IMR-90 (cell line): Measurements from ENCODE around the gene OR51A2. TPM values are rescaled to one million over a fixed set of nuclear protein-coding genes. Genes with fewer than 3 reads are reported as not detected.

Experiments
- ATAC-seq: fragments of 200-7000 bp; cut with Tn5 transposase; 2 replicates; pipeline ENCODE4 v1.9.1; 2020; ENCODE audit warnings: low read depth, mild to moderate bottlenecking, moderate library complexity
- BruUV-seq: library from RNA; stranded (reverse); fragments of 400-500 nt; replicated peaks from 2 replicates; lab custom pipeline; 2021; lab: Mats Ljungman, UMichigan
- CTCF ChIA-PET: fragments of 300-600 bp; formaldehyde crosslinking; extraction: SDS; loops from one replicate; lab custom pipeline; 2021; ENCODE audit warnings: antibody characterized with exemption; lab: Yijun Ruan, JAX
- POLR2A ChIA-PET: fragments of 300-600 bp; sonication (Branson Sonifier 250); formaldehyde crosslinking; loops from one replicate; lab custom pipeline; 2022; ENCODE audit warnings: antibody characterized with exemption; ENCODE audit not compliant: unreplicated experiment; lab: Charles Lee
- DNase-seq: peaks from one replicate; pipeline ENCODE4 v3.0.0; 2013
- H2AFZ ChIP-seq: replicated peaks from 2 replicates; pipeline ENCODE3; 2013; ENCODE audit warnings: low read length, mild to moderate bottlenecking; ENCODE audit not compliant: poor library complexity
- H2AK5ac ChIP-seq: 2 replicates; pipeline ENCODE4 v1.6.1; 2013; ENCODE audit warnings: low read depth, low read length, inconsistent platforms
- H2AK9ac ChIP-seq: replicated peaks from 2 replicates; pipeline ENCODE3; 2013; ENCODE audit warnings: mild to moderate bottlenecking, low read depth, low read length, moderate library complexity; ENCODE audit not compliant: poor library complexity
- H2BK120ac ChIP-seq: 2 replicates; pipeline ENCODE4 v1.6.1; 2013; ENCODE audit warnings: low read depth, low read length, inconsistent platforms
- H2BK15ac ChIP-seq: 3 replicates; pipeline ENCODE4 v1.6.1; 2013; ENCODE audit warnings: low read depth, low read length, inconsistent platforms
- H2BK20ac ChIP-seq: 2 replicates; pipeline ENCODE4 v1.6.1; 2013; ENCODE audit warnings: low read depth, mild to moderate bottlenecking, inconsistent platforms, low read length, moderate library complexity
- H2BK5ac ChIP-seq: 2 replicates; pipeline ENCODE4 v1.6.1; 2013; ENCODE audit warnings: mild to moderate bottlenecking, low read depth, low read length, inconsistent platforms; ENCODE audit not compliant: poor library complexity, severe bottlenecking
- H3K14ac ChIP-seq: replicated peaks from 2 replicates; pipeline ENCODE4 v1.6.1; 2013; ENCODE audit warnings: low read depth, low read length, inconsistent platforms
- H3K18ac ChIP-seq: 2 replicates; pipeline ENCODE4 v1.6.1; 2013; ENCODE audit warnings: low read depth, low read length, control low read depth
- H3K23ac ChIP-seq: 2 replicates; pipeline ENCODE4 v1.6.1; 2013; ENCODE audit warnings: low read depth, low read length, inconsistent platforms
- H3K27ac ChIP-seq: 2 replicates; pipeline ENCODE4 v1.5.1; 2013; ENCODE audit warnings: mild to moderate bottlenecking, control low read depth, low read length; ENCODE audit not compliant: insufficient read depth
- H3K27me3 ChIP-seq: 2 replicates; pipeline ENCODE4 v1.6.1; 2013; ENCODE audit warnings: low read length; ENCODE audit not compliant: control insufficient read depth, insufficient read depth
- H3K36me3 ChIP-seq: 2 replicates; pipeline ENCODE4 v1.6.1; 2013; ENCODE audit warnings: low read length, mixed read lengths; ENCODE audit not compliant: control insufficient read depth, insufficient read depth
- H3K4ac ChIP-seq: 2 replicates; pipeline ENCODE4 v1.6.1; 2013; ENCODE audit warnings: low read depth, low read length, inconsistent platforms
- H3K4me1 ChIP-seq: 2 replicates; pipeline ENCODE4 v1.6.1; 2013; ENCODE audit warnings: low read length, mixed read lengths; ENCODE audit not compliant: control insufficient read depth, insufficient read depth
- H3K4me2 ChIP-seq: 2 replicates; pipeline ENCODE4 v1.6.1; 2013; ENCODE audit warnings: low read depth, mild to moderate bottlenecking, control low read depth, low read length, moderate library complexity
- H3K4me3 ChIP-seq: 2 replicates; pipeline ENCODE4 v1.5.1; 2013; ENCODE audit warnings: low read depth, mild to moderate bottlenecking, control low read depth, low read length, moderate library complexity; ENCODE audit not compliant: insufficient read depth
- H3K56ac ChIP-seq: 2 replicates; pipeline ENCODE4 v1.6.1; 2013; ENCODE audit warnings: low read length, inconsistent platforms; ENCODE audit not compliant: insufficient read depth; ENCODE audit errors: extremely low read depth
- H3K79me1 ChIP-seq, 2 experiments: 2 replicates each; pipeline ENCODE4 v1.6.1; 2013; ENCODE audit warnings: low read length in 2 of 2, inconsistent platforms in 1 of 2, low read depth in 1 of 2
- H3K9ac ChIP-seq: 2 replicates; pipeline ENCODE4 v1.6.1; 2013; ENCODE audit warnings: low read depth, low read length, control low read depth
- H3K9me1 ChIP-seq: 2 replicates; pipeline ENCODE4 v1.6.1; 2013; ENCODE audit warnings: low read length, inconsistent platforms; ENCODE audit not compliant: insufficient read depth
- H3K9me3 ChIP-seq: 2 replicates; pipeline ENCODE4 v1.6.1; 2013; ENCODE audit warnings: low read length; ENCODE audit not compliant: control insufficient read depth, insufficient read depth
- H4K20me1 ChIP-seq: 2 replicates; pipeline ENCODE4 v1.6.1; 2013; ENCODE audit warnings: low read length, inconsistent platforms; ENCODE audit not compliant: insufficient read depth
- H4K5ac ChIP-seq: 2 replicates; pipeline ENCODE4 v1.6.1; 2013; ENCODE audit warnings: mild to moderate bottlenecking, low read depth, low read length, control low read depth
- H4K8ac ChIP-seq, 2 experiments: 2 replicates each; pipeline ENCODE4 v1.6.1; 2013; ENCODE audit warnings: low read depth in 2 of 2, low read length in 2 of 2, control low read depth in 1 of 2, inconsistent platforms in 1 of 2
- H4K91ac ChIP-seq: 2 replicates; pipeline ENCODE4 v1.6.1; 2013; ENCODE audit warnings: low read depth, low read length, inconsistent platforms; ENCODE audit not compliant: insufficient read depth
- CEBPB ChIP-seq: IDR thresholded peaks from 2 replicates; pipeline ENCODE4 v1.6.1; 2012; ENCODE audit warnings: low read depth, low read length, improper control_type of control experiment
- CHD1 ChIP-seq: IDR thresholded peaks from 2 replicates; pipeline ENCODE4 v1.6.1; 2012; ENCODE audit warnings: low read depth, low read length, improper control_type of control experiment
- CTCF ChIP-seq: conservative IDR thresholded peaks from 2 replicates; pipeline ENCODE4 v1.5.1; 2012; ENCODE audit warnings: mild to moderate bottlenecking, low read depth, low read length, improper control_type of control experiment
- ELK1 ChIP-seq: fragments of 150-350 bp; IDR thresholded peaks from 2 replicates; pipeline ENCODE4 v1.6.1; 2016; ENCODE audit warnings: low read depth, mild to moderate bottlenecking, low read length, moderate library complexity, borderline replicate concordance
- MAFK ChIP-seq: IDR thresholded peaks from 2 replicates; pipeline ENCODE4 v1.6.1; 2012; ENCODE audit warnings: low read depth, low read length, improper control_type of control experiment
- MAZ ChIP-seq: IDR thresholded peaks from 2 replicates; pipeline ENCODE4 v1.6.1; 2012; ENCODE audit warnings: low read depth, mild to moderate bottlenecking, low read length, improper control_type of control experiment, moderate library complexity, borderline replicate concordance
- MXI1 ChIP-seq: IDR thresholded peaks from 2 replicates; pipeline ENCODE4 v1.6.1; 2012; ENCODE audit warnings: low read depth, mild to moderate bottlenecking, low read length, moderate library complexity, borderline replicate concordance
- NFE2L2 ChIP-seq: fragments of 150-350 bp; IDR thresholded peaks from 2 replicates; pipeline ENCODE4 v1.6.1; 2016; ENCODE audit warnings: low read depth, mild to moderate bottlenecking, low read length
- POLR2A ChIP-seq: IDR thresholded peaks from 2 replicates; pipeline ENCODE4 v1.6.1; 2012; ENCODE audit warnings: mild to moderate bottlenecking, low read depth, low read length
- RCOR1 ChIP-seq: IDR thresholded peaks from 2 replicates; pipeline ENCODE4 v1.6.1; 2012; ENCODE audit warnings: mild to moderate bottlenecking, low read length, improper control_type of control experiment; ENCODE audit not compliant: insufficient replicate concordance
- SMC3 ChIP-seq: fragments of 150-350 bp; IDR thresholded peaks from 2 replicates; pipeline ENCODE4 v1.6.1; 2016; ENCODE audit warnings: low read depth, mild to moderate bottlenecking, antibody characterized with exemption, low read length, moderate library complexity
- USF2 ChIP-seq: fragments of 150-350 bp; IDR thresholded peaks from 2 replicates; pipeline ENCODE4 v1.6.1; 2017; ENCODE audit warnings: mild to moderate bottlenecking, antibody characterized with exemption, low read length, low read depth
- WGBS, 2 experiments: methylation state at CpG; one replicate each; pipeline versions ENCODE4 v1.1.5 to v1.1.7; 2013; ENCODE audit warnings: missing lambda C conversion rate in 2 of 2; ENCODE audit not compliant: insufficient read length in 1 of 2; ENCODE audit errors: extremely low coverage in 2 of 2; 5-methylcytosine and 5-hydroxymethylcytosine counted together
- dilution Hi-C: fragments of 300-500 bp; cut with HindIII; formaldehyde crosslinking; loops from one replicate; pipeline ENCODE4 v1.14.3; 2018; ENCODE audit warnings: low sequenced_read_pairs; ENCODE audit not compliant: unreplicated experiment
- in situ Hi-C: fragments of 300-500 bp; cut with MboI; formaldehyde crosslinking; loops from 3 replicates; pipeline ENCODE4 v1.14.3; 2019; ENCODE audit warnings: low sequenced_read_pairs, inconsistent platforms, mixed read lengths
- intact Hi-C: fragments of 100-400 bp; cut with micrococcal nuclease; formaldehyde crosslinking; loops from 2 replicates; pipeline ENCODE4 v1.10.0; 2022
- polyA plus RNA-seq, 3 experiments: library from polyadenylated mRNA; depleted of rRNA; stranded (reverse); fragments of >200 nt; gene quantifications; 2 replicates each; pipeline ENCODE4 v1.2.3, GENCODE V29; 2012; ENCODE audit warnings: low replicate concordance in 1 of 3
- total RNA-seq: library from RNA; depleted of rRNA; stranded (reverse); fragments of >200 nt; gene quantifications from 2 replicates; pipeline ENCODE4 v1.2.3, GENCODE V29; 2012

Gene OR51A2
- total and polyA plus RNA-seq, 2 of the 4 experiments (the other 2 are of a cell fraction) = not detected

GRCh38 chr11:4983841-4984240 is 28.3 kb upstream of the OR51A2 start:
- H3K27me3 ChIP-seq = no peaks in the 10 kb centered on the region
- no peak overlapping the region for H3K4ac ChIP-seq
- no peaks in the 10 kb centered on the region for H3K79me1 ChIP-seq
- no peak overlapping the region for H4K8ac ChIP-seq
- H3K4me1 ChIP-seq = no peaks in the 10 kb centered on the region
- H3K36me3 ChIP-seq = no peaks in the 10 kb centered on the region
- BruUV-seq = no TSS peak
- H2AK5ac ChIP-seq = no peak overlapping the region
- H2AFZ ChIP-seq = no peak overlapping the region
- H3K27ac ChIP-seq = no peak overlapping the region
- H3K14ac ChIP-seq = no peak overlapping the region
- dilution Hi-C loops = no loop called here
- H4K91ac ChIP-seq = no peak overlapping the region
- no peaks in the 10 kb centered on the region for H3K9me1 ChIP-seq
- intact Hi-C loops = no loop called here
- no peak overlapping the region for H3K23ac ChIP-seq
- no peaks in the 10 kb centered on the region for H4K20me1 ChIP-seq
- no peak overlapping the region for H3K9ac ChIP-seq
- H2BK5ac ChIP-seq = no peak overlapping the region
- WGBS, 2 experiments = 17% methylated on average over 1 of the region's 6 CpGs; no CpG with 5 or more reads in 1 of the 2 experiments
- ATAC-seq (no peak), DNase-seq (no peak)
- H2AK9ac ChIP-seq = no peak overlapping the region
- H3K56ac ChIP-seq = no peak overlapping the region
- in situ Hi-C loops = no loop called here
- POLR2A ChIA-PET = no interaction called here
- H4K5ac ChIP-seq = no peak overlapping the region
- H2BK20ac ChIP-seq = no peak overlapping the region
- H3K4me2 ChIP-seq = no peak overlapping the region
- CTCF ChIA-PET = no interaction called here
- H3K4me3 ChIP-seq = no peak overlapping the region
- no peaks in the 10 kb centered on the region for H3K9me3 ChIP-seq
- H2BK120ac ChIP-seq = no peak overlapping the region
- H3K18ac ChIP-seq = no peak overlapping the region
- no peak for TF ChIP-seq MXI1
- no peak for TF ChIP-seq MAZ
- TF ChIP-seq ELK1 = no peak
- no peak for TF ChIP-seq CEBPB
- TF ChIP-seq SMC3 = no peak
- TF ChIP-seq POLR2A = no peak
- TF ChIP-seq NFE2L2 = no peak
- TF ChIP-seq USF2 = no peak
- no peak for TF ChIP-seq CTCF
- TF ChIP-seq CHD1 = no peak
- TF ChIP-seq MAFK = no peak
- TF ChIP-seq RCOR1 = no peak
- no peak overlapping the region for H2BK15ac ChIP-seq
